Left colon (tissue), 2 donors: Measurements from ENCODE around the gene ZNF223. TPM values are rescaled to one million over a fixed set of nuclear protein-coding genes. Genes with fewer than 3 reads are reported as not detected.

Experiments
- ATAC-seq: fragments of 200-7000 bp; cut with Tn5 transposase; one replicate; pipeline ENCODE4 v1.9.1; 2020; ENCODE audit warnings: mild to moderate bottlenecking, moderate library complexity
- DNase-seq, 2 donors: peaks; one replicate each; pipeline ENCODE4 v3.0.0-alpha.2; 2020
- intact Hi-C, 2 donors: fragments of 100-400 bp; cut with DNase I in 1 of 2; cut with micrococcal nuclease in 1 of 2; formaldehyde crosslinking; loops; one replicate each; pipeline versions ENCODE4 v1.11.2 to v1.14.0; 2022; cut with DNase I, micrococcal nuclease
- long read RNA-seq: library from polyadenylated mRNA; unstranded; transcript quantifications from one replicate; pipeline ENCODE4 v2.0.0, GENCODE V29; 2021
- total RNA-seq, 2 donors: library from RNA; stranded (reverse); fragmentation: NEBNext Ultra II Directional; extraction: Animal tissue kit (Norgen Biotek cat#: 25700); gene quantifications; one replicate each; pipeline ENCODE4 v1.2.1, GENCODE V29; 2021
- donor health status: DM: no; HTN: no; CAD: no.
- donor health status: DM: yes; HTN: yes; CAD: no.

Gene ZNF223
- total RNA-seq = 1 to 10 TPM; 5.0 to 8.4 TPM
- long read RNA-seq, partial matches to known transcripts = 0 of 6 reads
- long read RNA-seq, other reads (novel, unspliced or antisense) = 2 of 6 reads

DNA sequence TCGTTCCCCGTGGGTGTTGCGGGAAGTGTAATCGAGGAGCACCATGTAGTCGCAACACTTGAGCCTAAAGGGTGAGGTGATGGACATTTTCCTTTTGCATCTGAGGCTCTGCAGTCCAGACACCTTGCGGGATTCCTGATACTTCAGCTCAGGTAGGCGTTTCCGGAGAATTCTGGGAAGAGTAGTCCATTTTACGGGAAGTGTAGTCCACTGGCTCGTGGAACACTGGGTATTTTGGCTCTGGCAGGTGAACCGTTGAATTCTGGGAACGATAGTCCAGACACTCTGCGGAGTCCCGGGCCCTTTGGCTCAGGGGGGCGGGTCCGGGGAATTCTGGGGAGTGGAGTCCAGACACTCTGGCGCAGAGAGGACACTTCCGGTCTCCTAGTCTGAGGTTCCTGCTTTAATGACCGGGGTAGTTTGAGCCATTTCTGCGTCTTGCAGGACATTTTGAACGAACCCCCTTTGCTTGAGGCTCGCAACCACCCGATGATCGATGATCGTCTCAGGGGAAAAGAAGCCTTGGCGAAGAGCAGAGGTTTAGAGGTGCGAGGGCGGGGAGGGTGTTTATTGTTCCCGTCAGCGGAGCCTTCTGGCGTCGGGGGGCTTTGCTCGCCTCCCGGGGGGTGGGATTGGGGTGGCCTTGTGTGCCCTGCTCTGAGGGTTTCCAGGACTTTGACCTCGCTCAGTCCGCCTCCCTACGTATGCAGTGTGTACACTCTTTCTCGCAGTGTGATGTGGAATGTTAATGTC lies at the start of gene ZNF223:
TSS of gene ZNF223 (plus strand) at position 387 of the 753 bp plus-strand sequence. CDS start 3,141 bp downstream, outside the sequence.
- intact Hi-C loops = loop anchor here in 1 of 2 donors (2.0 kb wide), 1 partner anchor 67 kb away; the partner anchor contains the start of gene ZNF155
- peak; percentile 93 to 97 for DNase-seq
- ATAC-seq = peak; percentile 98

DNA sequence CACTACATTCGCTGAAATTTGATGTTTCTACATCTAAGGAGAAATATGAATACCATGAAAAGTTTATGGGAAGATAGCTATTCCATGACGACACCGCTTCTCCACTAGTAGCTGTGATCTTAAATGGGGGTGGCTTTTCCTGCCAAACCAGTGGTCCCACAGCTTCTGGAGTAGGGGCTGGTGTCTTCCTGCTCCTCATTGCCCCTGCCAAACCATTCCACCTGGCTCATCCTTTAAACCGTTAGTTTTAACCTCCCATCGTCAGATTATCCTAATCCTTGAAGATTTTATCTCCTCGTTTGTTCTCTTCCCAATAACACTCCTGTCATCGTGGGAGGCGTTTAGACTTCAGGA lies 49.6 kb upstream of the ZNF223 start:
- ATAC-seq (no peak), DNase-seq (no peak)
- intact Hi-C loops = no loop called here

DNA sequence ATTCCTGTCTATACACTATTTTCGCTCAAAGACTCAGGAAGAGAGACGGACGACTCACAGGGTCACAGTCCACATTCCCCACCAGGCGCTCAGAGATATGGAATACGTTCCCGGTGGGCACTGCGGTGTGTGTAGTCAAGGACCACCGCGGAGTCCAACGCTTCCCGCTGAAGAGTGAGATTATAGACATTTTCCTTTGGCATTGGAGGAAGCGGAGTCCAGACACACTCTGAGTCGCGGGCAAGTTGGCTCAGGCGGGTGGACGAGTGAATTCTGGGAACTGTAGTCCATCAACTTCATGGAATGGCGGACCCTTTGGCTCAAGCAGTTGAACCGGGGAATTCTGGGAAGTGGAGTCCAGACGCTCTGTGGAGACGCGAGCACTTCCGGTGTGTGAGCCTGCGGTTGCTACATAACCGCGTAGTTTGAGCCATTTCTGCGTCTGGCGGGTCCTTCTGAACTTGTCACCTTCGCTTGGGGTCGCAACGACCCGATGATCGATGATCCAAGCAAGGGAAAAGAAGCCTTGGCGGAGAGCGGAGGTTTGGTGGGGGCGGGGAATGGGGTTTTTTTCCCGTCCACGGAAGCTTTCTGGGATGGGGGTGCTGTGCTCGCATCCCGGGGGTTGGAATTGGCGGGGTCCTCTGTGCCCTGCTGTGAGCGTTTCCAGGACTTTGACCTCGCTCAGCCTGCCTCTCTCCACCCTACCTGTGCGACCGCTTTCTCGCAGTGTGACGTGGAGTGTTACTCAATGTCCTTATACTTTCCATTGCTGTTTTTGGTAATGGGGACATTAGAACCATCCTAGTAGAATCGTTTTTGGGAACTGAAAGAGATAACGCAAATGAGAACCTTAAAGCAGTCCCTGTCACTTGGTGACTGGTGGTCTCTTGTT lies 49.0 kb upstream of the ZNF223 start, which contains the start of gene ZNF230:
TSS of gene ZNF230 (plus strand) at position 392 of the 895 bp plus-strand sequence. CDS start 4,122 bp downstream, outside the sequence.
- ATAC-seq = peak; percentile 100
- peak; percentile 88 to 94 for DNase-seq
- intact Hi-C loops = no loop called here

DNA sequence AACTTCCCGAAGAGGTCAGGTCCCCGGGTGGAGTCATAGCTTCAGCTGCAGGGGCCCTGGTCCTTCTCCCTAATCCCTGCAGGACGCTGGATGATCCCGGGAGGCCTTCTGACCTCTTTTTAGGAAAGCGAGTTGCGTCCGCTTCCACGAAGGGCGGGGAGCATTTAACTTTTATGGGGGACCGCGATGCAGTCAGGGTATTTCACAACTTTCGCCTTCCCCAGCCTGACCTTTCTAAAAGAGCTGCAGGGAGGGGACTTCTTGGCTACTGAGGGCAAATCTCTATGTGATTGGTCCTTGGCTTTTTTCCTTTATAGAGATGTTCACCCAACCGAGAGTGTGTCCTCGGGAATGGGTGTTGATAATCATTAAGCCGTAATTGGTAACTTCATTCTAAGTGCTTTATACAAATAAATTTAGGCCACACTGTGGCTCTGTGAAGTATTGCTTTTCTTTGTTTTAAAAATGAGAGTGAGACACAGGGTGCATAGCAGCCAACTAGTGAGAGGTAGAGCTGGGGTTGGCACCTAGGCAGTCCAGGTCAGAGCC lies 48.3 kb upstream of the ZNF223 start:
- peak; percentile 11 for ATAC-seq
- intact Hi-C loops = no loop called here
- DNase-seq = peak in 1 of 2 donors; percentile 11

DNA sequence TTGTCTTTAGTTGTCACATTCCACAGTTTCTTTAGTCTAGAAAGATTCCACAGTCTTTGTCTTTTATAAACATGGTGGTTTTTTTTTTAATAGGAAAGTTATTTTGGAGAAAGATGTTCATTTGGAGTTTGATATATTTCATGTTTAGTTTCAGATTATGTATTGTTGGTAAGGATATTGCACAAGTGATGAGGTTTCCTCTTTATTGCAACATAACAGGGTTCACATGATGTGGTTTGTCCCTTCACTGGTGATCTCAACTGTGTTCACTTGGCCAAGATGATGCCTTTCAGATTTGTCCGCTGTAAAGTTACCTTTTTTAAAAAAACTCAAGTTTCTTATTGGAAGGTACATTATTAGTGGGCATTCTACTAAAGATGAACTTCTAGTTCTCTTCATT lies 45.9 kb upstream of the ZNF223 start:
- intact Hi-C loops = no loop called here
- ATAC-seq = no peak

DNA sequence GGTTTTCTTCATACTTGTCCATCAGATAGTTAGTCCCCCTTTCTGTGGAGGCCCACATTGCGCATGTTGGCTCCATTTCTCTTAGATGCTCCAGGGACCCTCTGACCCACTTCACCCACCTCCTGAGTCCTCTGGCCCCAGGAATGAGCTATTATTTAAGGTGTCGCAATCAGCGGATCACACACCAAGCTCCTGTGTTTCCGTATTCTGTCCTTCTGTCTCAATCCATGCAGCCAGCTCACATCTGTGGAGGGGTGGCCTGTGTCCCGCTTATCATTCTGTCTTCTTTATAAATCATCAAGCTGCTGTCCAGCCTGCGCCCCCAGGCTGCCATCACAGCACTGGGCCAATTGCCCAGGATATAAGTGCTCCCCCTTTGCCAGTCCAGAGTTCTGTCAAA lies 44.4 kb upstream of the ZNF223 start:
- no peak for ATAC-seq
- DNase-seq = no peak
- intact Hi-C loops = no loop called here

More for the DNA sequence above, 45.9 kb upstream of the ZNF223 start:
- no peak for DNase-seq

DNA sequence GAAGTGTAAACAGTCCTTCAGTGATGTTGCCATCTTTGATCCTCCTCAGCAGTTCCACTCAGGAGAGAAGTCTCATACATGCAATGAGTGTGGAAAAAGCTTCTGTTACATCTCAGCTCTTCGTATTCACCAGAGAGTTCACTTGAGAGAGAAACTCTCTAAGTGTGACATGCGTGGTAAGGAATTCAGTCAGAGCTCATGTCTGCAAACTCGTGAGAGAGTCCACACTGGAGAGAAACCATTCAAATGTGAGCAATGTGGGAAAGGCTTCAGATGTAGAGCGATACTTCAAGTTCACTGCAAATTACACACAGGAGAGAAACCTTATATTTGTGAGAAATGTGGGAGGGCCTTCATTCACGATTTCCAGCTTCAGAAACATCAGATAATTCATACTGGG lies 41.4 kb upstream of the ZNF223 start:
- intact Hi-C loops = no loop called here
- ATAC-seq = no peak

DNA sequence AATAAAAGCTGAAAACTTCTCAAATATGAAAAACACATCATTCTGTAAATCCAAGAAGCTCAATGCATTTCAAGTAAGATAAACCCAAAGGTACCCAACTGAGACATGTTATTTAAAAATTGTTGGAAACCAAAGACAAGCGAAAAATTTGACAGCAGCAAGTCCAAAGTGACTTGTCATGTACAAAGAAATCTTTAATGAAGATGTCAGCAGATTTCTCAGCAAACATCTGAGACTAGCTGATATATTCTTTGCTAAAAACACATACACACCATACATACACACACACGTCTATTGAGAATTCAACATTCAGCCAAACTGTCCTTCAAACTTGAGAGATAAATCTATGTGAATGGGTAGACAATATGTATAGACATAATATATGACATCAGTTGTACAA lies 32.3 kb upstream of the ZNF223 start:
- DNase-seq = no peak
- intact Hi-C loops = no loop called here
- ATAC-seq = no peak

More for the DNA sequence above, 41.4 kb upstream of the ZNF223 start:
- DNase-seq = no peak

DNA sequence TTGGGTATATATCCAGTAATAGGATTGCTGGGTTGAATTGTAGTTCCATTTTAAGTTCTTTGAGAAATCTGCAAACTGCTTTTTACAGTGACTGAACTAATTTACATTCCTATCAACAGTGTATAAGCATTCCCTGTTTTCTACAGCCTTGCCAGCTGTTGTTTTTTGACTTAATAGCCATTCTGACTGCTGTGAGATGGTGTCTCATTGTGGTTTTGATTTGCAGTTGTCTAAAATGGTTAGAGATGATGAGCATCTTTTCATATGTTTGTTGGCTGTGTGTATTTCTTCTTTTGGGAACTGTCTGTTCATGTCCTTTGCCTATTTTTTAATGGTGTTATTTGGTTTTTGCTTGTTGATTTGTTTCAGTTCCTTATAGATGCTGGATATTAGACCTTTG lies 30.6 kb upstream of the ZNF223 start:
- ATAC-seq = no peak
- intact Hi-C loops = no loop called here
- DNase-seq = no peak

DNA sequence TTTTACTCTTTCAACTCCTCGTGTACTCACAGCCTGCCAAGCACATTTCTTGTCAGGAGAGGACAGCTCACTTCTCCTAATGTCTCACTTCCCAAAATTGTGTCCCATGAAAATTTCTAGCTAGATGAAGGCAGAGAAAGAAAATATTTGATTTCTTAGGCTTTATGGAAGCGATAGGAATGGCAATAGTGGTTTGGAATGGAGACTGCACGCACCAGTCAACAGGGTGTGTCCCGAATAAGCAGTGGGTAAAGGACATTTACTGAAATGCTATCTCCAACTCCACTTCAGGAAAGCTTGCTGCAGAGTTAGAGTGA lies 27.0 kb upstream of the ZNF223 start:
- ATAC-seq (peak; percentile 3), DNase-seq (no peak)
- intact Hi-C loops = no loop called here

DNA sequence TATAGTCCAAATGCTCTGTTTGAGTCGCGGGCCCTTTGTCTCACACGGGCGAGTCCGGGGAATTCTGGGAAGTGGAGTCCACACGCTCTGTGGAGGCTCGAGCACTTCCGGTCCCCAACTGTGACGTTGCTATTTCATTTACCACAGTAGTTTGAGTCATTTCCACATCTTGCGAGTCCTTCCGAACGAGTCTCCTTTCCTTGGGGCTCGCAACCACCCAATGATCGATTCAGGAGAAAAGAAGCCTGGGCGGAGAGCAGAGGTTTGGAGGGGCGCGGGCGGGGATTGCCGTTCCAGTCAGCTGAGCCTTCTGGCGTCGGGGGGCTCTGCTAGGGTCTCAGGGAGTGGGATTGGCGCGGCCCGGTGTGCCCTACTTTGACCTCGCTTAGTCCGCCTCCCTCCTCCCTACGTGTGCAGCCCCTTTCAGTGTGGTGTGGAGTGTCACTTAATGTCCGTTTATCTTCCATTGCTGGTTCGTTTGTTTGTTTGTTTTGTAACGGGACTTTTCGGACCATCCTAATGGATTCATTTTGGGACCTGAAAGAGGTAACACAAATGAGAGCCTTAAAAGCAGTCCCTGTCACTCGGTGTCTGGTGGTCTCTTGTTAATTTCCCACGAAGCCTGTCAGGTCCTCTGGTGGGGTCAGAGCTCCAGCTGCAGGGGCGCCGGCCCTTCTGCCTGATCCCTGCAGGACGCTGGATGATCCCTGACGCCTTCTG lies 26.5 kb upstream of the ZNF223 start, which contains the start of gene ZNF222:
TSS of gene ZNF222 (plus strand) at position 163 of the 720 bp plus-strand sequence. CDS start at position 221, 58 bp downstream.
- peak; percentile 83 to 85 for DNase-seq
- ATAC-seq = peak; percentile 100
- intact Hi-C loops = no loop called here

DNA sequence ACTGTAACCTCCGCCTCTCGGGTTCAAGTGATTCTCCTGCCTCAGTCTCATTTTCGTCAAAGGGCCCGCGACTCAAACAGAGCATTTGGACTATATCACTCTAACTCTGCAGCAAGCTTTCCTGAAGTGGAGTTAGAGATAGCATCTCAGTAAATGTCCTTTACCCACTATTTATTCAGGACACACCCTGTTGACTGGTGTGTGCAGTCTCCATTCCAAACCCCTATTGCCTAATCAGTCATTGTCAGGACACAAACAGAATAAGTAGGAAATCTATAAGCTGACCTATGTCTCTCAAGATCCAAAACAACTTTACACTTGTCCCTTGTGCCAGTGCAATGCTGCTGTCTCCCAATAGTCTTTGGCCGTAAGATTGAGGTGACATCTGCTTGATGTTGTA lies 25.2 kb upstream of the ZNF223 start:
- intact Hi-C loops = no loop called here

DNA sequence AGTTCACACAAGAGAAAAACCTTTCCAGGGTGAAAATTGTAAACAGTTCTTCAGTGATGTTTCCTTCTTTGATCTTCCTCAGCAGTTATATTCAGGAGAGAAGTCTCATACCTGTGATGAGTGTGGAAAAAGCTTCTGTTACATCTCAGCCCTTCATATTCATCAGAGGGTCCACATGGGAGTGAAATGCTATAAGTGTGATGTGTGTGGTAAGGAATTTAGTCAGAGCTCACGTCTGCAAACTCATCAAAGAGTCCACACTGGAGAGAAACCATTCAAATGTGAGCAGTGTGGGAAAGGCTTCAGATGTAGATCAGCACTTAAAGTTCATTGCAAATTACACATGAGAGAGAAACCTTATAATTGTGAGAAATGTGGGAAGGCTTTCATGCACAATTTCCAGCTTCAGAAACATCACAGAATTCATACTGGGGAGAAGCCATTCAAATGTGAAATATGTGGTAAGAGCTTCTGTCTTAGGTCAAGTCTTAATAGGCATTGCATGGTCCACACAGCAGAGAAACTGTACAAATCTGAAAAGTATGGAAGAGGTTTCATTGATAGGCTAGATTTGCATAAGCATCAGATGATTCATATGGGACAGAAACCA lies 19.7 kb upstream of the ZNF223 start:
- ATAC-seq = no peak
- DNase-seq = no peak
- intact Hi-C loops = no loop called here

More for the DNA sequence above, 25.2 kb upstream of the ZNF223 start:
- no peak for DNase-seq
- ATAC-seq = no peak

DNA sequence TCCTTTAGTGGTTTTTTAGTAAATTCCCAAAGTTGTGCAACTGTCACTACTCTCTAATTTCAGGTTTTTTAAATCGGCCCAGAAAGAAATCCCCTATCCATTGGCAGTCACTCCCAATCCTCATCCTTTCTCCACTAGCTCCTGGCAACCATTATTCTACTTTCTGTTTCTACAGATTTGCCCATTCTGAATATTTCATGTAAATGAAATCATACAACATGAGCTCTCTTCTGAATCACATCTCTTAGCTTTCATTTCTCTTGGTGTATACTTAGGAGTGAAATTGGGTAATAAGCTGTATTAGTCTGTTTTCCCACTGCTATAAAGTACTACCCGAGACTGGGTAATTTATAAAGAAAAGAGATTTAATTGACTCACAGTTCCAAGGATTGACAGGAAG lies 9.7 kb upstream of the ZNF223 start:
- DNase-seq (no peak), ATAC-seq (no peak)
- intact Hi-C loops = no loop called here

DNA sequence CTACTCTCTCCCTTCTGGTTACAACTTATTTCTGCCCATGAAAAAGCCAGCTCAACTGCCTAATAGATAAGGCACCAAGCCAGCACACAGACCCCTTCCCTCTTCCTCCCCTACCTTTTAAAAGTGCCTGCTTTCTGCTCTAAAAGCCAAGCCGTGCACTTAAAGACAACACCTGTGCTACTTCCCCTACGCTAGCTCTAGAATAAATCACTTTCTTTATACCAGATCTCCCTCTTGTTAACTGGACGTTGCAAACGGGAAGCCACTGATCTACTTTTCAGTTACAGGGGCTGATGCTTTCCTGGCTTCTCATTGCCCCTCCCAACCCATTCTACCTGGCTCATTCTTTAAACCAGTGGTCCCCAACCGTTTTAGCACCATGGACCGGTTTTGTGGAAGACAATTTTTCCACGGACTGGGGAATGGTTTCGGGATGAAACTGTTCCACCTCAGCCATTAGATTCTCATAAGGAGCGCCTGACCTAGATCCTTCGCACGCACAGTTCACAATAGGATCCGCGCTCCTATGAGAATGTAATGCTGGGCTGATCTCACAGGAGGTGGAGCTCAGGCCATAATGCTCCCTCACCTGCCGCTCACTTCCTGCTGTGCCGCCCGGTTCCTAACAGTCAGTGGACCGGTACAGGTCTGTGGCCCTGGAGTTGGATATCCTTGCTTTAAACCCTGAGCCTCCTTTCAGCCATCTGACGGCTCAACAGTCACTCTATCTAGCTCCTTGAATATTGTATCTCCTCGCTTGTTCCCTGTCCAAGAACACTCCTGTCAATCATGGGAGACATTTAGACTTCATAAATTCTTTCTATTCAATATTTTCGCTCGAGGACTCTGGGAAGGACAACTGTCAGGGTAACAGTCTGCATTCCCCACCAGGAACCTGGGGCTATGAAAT lies 841 bp upstream of the ZNF223 start:
- peak; percentile 82 for ATAC-seq
- DNase-seq = peak; percentile 49 to 72

DNA sequence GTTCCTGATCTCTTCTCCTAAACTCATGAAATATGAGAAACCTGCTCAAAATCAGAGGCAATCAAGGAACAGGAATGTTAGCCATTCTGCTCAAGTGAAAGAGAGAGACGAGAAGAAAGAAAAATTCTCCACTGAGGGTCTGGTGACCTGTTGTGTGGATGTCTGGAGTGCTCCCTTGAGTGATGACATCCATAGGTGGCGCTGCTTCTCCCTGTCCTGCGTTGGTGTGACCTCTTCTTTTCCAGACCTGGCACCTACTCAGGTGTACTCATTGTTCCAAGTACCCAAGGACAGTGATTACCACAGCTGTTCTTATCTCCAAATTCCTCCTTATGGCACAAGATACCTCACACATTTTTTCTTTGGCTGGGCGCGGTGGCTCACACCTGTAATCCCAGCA lies 4.0 kb downstream of the ZNF223 start:
- DNase-seq (no peak), ATAC-seq (no peak)
- intact Hi-C loops = no loop called here

More for the DNA sequence above, 841 bp upstream of the ZNF223 start:
- intact Hi-C loops = loop anchor here in 1 of 2 donors (2.0 kb wide), 1 partner anchor 66 kb away; the partner anchor contains the start of gene ZNF155

DNA sequence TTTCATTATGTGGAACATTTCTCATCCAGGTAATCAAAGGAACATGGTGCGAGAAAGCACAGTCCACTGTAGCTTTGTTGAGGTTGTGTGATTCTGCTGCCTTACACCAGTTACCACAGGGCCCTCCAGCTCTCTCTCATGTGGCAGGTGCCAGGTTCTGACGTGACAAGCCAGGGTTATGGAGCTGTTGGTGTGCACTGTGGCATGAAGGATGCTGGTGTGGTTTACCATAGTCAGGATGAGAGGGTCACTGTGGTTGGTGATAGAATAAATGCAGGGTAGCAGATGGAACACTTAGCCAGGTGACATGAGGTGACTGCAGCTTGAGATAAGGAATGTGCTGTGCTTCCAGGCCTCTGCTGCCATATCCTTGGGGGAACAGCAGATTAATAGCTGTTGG lies 7.4 kb downstream of the ZNF223 start:
- ATAC-seq (no peak), DNase-seq (no peak)
- intact Hi-C loops = no loop called here
